Hepatocyte (in vitro differentiated cells): ENCODE data around the gene PRAMEF18.
"Not testable (repeated sequence)": the region's sequence is repeated elsewhere in the genome, so short reads cannot be mapped to it uniquely, and the experiment has no call there.

Experiments
- EZH2 ChIP-seq: fragments of 200-600 bp; sonication (generic); IDR thresholded peaks from 2 replicates; pipeline ENCODE4 v1.6.1; 2016; ENCODE audit warnings: antibody characterized with exemption, mild to moderate bottlenecking, borderline replicate concordance
- EZH2phosphoT487 ChIP-seq: fragments of 200-600 bp; sonication (generic); IDR thresholded peaks from one replicate; pipeline ENCODE4 v1.6.1; 2018; ENCODE audit warnings: antibody characterized with exemption, mild to moderate bottlenecking, low read depth, moderate library complexity; ENCODE audit not compliant: unreplicated experiment, severe bottlenecking
- TF ChIP-seq, protein P1 (sequence below): fragments of 200-600 bp; sonication (generic); IDR thresholded peaks from 2 replicates; pipeline ENCODE4 v1.5.1; 2016; ENCODE audit warnings: antibody characterized with exemption, mild to moderate bottlenecking; ENCODE audit not compliant: poor library complexity

DNA sequence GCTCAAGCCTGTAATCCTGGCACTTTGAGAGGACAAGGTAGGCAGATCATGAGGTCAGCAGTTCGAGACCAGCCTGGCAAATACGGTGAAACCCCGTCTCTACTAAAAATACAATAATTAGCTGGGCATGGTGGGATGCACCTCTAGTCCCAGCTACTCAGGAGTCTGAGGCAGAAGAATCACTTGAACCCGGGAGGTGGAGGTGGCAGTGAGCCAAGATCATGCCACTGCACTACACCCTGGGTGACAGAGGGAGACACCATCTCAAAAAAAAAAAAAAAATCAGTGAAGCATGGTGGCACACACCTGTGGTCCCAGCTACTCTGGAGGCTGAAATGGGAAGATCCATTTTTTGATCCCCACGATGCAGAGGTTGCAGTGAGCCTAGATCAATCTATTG is 4.1 kb upstream of the PRAMEF18 start:
- not testable (repeated sequence) for TF ChIP-seq EZH2, EZH2phosphoT487
- TF ChIP-seq, protein P1, sequence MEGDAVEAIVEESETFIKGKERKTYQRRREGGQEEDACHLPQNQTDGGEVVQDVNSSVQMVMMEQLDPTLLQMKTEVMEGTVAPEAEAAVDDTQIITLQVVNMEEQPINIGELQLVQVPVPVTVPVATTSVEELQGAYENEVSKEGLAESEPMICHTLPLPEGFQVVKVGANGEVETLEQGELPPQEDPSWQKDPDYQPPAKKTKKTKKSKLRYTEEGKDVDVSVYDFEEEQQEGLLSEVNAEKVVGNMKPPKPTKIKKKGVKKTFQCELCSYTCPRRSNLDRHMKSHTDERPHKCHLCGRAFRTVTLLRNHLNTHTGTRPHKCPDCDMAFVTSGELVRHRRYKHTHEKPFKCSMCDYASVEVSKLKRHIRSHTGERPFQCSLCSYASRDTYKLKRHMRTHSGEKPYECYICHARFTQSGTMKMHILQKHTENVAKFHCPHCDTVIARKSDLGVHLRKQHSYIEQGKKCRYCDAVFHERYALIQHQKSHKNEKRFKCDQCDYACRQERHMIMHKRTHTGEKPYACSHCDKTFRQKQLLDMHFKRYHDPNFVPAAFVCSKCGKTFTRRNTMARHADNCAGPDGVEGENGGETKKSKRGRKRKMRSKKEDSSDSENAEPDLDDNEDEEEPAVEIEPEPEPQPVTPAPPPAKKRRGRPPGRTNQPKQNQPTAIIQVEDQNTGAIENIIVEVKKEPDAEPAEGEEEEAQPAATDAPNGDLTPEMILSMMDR = not testable (repeated sequence)
